NCI-H510A (cell line): ENCODE measurements around the gene GPNMB.
A peak's percentile ranks its signal among the peaks of the same experiment; 100 is the strongest.

ENCODE experiments used
- DNase-seq: peaks from one replicate; lab custom pipeline; 2025; lab: John Stamatoyannopoulos, UW

GPNMB gene

DNA sequence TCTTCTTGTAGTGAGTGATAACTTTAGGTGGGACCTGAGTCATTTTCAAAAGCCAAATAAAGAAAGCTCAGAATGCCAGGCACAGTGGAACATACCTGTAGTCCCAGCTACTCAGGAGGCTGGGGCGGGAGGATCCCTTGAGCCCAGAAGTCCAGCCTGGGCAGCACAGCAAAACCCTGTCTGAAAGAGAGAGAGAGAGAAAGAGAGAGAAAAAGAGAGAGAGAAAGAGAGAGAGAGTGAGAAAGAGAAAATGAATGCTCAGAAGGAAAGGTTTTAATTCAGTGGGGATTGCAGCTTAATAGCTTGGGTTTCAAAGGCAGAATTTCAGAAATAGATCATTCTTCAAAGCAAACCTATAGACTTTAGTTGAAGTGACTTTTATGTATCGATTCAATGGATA, 25.7 kb downstream of the GPNMB start:
- no peak for DNase-seq

DNA sequence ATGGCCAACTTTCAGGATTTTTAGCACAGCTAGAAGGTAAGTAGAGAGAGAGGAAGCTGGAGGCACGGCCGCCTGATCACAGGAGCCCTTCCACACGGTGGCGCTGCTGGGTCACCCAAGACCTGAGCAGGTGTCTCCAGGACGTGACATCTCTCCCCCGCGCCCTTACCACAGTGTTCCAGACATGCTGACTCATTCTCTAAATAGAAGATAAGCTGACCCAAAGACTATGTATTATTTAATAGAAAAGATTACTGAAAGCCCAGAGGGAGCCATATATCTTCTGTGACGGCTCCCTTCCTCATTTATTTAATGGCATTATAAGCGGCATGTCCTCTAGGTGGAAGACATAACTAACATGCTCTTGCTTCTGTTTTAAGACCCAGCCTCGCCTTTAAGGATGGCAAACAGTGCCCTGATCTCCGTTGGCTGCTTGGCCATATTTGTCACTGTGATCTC, 26.6 kb downstream of the GPNMB start:
- DNase-seq = peak; percentile 76

- DNase-seq = no peak
Observed at GRCh38 chr7:23275912-23276311, 29.3 kb downstream of the GPNMB start.

GRCh38 chr7:23276376-23276775, 29.8 kb downstream of the GPNMB start:
- no peak for DNase-seq

DNA sequence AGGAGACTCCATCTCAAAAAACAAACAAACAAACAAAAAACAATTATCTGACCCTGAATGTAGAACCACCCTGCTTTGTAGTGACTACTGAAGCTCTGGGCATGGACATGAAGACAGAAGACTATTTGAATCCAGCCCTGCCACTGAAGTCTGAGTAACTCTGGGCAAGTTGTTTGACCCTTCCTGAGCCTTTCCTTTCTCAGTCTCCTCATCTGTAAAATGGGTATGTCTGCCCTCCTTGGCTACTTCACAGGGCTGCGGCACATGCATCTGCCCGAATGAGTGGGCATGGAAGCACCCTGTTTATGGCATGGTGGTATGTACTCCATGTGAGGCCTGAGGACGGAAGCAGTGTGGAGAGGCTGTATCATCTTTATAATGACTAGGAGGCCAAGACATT, 30.4 kb downstream of the GPNMB start:
- DNase-seq = no peak

DNA sequence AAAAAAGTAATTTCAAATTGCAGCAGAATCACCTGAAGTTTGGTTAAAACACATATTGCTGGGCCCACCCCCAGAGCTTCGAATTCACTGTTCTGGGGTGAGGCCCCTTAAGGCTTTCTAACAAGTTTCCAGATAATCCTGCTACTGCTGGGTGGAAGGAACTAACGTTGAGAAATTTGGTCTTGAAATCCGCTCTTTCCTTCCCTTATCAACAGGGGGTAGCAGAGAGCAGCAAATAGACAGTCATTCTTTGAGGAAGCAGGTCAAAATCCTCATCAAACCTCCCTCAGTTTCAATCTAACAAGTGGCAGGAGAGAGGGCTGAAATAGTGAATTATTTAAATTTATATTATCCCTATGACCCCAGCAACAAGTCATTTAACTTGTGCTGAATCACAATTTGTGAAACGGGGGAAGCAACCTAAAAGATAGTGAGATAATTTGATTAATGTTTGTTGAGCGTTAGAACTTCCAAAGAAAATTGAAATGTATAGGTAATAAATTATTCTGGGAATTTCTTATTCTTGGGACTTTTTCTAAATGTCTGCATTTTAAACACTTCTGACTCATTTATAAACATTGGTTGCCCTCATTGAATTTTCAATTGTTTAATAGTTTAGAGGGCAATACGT, 30.9 kb downstream of the GPNMB start:
- DNase-seq = no peak

DNA sequence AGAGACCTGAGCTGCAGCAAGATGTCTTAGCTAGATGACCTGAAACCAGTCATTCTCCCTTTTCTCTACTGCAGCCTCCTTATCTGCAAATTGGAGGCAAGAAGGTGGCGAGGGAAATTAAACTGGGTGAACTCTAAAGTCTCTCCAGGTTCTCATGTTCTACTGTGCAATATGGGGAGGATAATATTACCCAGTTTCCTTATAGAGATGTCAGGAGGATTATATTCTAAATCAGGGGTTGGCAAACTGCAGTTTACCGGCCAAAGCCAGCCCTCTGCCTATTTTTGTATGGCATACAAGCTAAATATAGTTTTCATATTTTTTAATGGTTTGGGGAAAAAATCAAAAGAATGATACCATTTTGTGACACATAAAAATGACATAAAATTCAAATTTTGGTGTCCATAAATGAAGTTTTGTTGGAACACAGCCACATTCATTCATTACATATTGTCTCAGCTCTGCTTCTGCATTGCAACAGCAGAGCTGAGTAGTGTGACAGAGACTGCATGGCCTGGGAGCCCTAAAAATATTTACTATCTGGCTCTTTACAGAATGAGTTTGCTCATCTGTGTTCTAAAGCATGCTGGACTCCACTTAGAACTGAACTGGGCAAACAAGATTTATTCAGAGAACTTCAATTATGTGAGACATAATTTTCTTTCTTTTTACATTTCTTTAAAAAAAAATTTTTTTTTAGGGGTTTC, 33.4 kb downstream of the GPNMB start:
- no peak for DNase-seq

- no peak for DNase-seq
Observed at GRCh38 chr7:23283086-23283485, 36.5 kb downstream of the GPNMB start.

- no peak for DNase-seq
Observed at GRCh38 chr7:23284871-23285270, 38.3 kb downstream of the GPNMB start.

DNA sequence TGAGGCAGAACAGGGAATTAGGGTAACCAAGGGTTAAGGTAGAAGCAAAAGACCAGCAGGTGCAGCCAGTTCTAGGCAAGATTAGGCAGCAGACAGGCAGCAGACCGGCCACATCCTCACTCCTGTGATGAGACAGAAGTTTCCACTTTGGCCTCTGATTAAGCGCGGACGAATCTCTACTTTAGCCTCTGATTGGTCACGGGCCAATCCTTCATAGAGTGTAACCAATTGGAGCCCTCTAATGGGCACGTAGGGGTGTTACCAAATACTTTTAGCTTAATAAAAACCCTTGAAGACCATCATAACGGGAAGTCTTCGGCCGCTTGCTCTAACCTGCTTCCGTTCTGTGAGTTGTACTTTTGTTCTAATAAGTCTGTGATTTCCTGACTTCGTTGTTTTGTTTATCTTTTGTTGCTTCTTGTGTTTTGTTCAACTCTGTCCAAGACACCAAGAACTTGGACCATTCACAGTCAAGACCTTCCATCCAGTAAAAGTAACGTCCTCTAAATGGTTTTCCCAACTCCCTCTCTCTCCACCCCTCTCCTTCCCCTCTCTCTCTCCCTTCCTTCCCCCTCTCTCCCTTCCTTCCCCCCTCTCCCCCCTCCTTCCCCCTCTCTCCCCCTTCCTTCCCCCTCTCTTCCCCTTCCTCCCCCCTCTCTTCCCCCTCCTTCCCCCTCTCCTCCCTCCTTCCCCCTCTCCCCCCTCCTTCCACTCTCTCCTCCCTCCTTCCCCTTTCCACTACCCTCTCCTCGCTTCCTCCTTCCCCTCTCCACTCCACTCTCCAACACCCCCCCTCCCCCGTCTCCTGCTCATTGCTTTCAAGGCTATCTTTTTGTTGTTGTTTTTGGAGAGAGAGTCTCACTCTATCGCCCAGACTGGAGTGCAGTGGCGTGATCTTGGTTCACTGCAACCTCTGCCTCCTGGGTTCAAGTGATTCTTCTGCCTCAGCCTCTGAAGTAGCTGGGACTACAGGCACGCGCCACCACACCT, 39.4 kb downstream of the GPNMB start:
- DNase-seq = no peak

GRCh38 chr7:23287612-23288011, 41.0 kb downstream of the GPNMB start:
- no peak for DNase-seq

DNA sequence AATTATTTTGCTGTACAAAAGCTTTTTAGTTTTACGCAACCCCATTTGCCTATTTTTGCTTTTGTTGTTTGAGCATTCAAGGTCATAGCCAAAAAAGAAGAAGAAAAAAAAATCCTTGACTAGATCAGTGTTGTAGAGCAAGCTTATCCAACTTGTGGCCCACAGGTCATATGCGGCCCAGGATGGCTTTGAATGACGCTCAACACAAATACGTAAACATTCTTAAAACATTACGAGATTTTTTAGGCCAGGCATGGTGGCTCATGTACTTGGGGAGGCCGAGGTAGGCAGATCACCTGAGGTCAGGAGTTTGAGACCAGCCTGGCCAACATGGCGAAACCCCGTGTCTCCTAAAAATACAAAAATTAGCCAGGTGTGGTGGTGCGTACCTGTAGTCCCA, 44.4 kb downstream of the GPNMB start:
- DNase-seq = no peak

DNA sequence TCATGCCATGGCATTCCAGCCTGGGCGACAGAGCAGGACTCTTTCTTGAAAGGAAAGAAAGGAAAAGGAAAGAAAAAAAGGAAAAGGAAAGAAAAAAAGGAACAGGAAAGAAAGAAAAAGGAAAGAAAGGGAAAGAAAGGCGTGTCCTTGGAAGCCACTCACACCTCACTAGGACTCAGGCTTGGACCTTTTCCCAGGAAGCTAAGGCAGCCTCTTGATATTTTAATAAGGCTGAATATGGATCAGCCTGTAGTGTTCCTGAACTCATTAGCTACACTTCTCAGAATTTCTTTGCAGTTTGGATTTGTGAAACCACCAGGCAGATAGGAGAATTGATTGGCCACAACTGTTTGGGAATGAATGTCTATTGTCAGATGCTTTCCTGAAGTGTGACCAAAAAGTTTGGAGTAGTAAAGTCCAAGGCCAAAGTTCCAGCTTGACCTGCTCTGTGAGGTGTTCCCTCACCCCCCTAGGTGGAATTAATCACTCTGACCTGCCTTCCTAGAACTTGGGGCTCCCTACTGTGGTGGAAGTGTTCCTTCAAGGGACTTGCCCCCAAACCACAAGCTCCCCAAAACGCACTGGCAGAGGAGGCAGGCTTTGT, 45.5 kb downstream of the GPNMB start:
- DNase-seq = no peak

GRCh38 chr7:23292623-23293022, 46.0 kb downstream of the GPNMB start:
- DNase-seq = no peak

DNA sequence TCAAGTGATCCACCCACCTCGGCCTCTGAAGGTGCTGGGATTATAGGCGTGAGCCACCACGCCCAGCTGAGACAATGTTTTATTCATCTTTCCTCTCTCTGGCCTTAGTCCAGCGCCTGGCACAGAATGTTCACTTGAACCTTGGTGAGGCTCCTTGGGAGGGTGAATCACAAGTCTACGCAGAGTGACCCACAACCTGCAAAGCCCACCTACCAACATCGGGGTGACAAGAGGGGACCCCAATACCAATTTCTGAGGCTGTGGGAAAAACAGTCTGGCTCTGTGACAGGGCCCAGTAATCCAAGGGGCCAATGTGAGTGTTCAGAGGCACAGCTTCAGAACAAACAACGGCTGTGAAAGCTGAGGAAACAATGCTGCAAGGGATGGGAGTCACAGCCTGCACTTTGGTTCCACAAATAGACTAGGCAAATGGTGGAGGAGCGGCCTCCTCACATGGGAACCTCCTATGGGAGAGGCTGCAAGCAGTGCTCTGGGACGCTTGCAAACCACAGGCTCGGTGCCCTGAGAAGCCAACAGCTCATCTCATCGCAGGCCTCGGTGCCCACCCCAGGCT, 47.0 kb downstream of the GPNMB start:
- no peak for DNase-seq

- DNase-seq = no peak
Observed at GRCh38 chr7:23294549-23295400, 48.2 kb downstream of the GPNMB start.

GRCh38 chr7:23295401-23295697, 48.8 kb downstream of the GPNMB start:
- no peak for DNase-seq

DNA sequence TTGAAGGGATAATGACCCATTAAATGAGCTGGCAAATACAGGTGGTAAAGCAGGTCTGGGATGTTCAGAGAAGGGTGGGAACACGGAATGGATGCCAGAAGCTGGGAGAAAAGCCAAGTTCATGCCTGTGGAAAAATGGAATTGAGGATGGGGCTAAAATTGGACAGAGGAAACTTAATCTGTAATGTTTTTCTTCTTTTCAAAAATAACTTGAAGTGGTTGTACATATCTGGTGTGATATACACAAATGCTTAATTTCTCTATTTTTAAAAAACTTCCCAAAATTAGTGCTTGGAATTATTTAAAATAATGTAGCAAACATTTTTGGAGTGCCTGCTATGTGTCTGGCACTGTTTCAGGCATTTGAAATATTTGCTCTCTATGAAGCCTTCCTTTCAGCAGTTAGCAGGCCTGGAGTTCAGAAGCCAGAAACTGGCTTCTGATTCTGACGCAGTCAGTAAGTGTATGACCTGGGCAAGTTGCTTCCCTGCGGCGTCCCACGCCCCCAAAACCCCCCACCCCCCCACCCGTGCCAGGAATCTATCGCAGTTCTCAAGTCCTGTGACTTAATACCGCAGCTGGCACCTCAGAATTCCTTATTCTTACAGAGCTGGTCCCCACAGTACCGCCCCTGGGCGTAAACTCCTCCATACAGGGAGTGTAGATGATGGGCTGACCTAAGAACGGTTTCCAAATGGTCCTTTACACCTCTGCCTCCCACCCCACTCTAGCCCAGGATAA, 51.7 kb downstream of the GPNMB start:
- DNase-seq = no peak

DNA sequence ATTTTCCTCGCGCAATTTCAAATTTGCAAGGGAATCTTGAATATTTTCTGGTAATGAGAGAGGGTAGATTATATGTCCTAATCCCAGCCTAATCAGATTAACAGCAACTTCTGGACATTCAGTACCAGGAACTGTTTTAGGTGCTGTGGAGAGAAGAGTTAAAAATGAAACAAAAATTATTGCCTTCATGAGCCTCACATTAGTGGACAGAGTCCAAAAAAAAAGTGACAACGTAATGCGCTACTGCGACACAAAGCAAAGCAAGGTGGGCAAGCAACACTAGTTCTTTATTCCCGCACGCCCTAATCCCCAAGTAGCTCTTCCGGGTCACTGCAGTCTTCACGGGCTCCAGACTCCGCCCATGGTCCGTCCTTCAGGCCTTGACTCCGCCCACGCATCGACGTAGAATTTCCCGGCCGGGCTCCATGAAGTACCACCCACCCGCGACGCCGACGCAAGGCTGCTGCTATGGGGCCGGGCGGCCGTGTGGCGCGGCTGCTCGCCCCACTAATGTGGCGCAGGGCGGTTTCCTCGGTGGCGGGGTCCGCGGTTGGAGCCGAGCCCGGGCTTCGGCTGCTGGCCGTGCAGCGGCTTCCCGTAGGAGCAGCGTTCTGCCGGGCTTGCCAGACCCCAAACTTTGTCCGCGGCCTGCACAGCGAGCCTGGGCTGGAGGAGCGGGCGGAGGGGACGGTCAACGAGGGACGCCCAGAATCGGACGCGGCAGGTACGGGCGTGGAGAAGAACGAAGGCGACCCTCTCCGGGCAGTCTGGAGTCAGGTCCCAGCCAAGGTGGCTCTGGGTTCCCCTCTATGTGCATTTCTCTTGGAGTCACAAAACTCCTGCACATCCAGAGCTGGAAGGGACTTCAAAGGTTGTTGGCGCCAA, 52.6 kb downstream of the GPNMB start, which contains the start of gene MALSU1:
TSS of gene MALSU1 (plus strand) at position 455 of the 885 bp plus-strand sequence. CDS start at position 469, 14 bp downstream.
- DNase-seq = peak; percentile 88
